AG08396 (cell line): ENCODE results near the gene CDR2L.

Experiments used
- DNase-seq: peaks from one replicate; pipeline ENCODE4 v3.0.0; 2012; ENCODE audit warnings: low spot score, mixed read lengths

CDR2L gene

GRCh38 chr17:74987418-74987908 is at the start of gene CDR2L:
Gene CDR2L (plus strand): TSS chr17:74987632. CDS start chr17:74988044, 412 bp downstream.
- DNase-seq = peak; percentile 98

GRCh38 chr17:74938194-74938950 is 49.1 kb upstream of the CDR2L start:
- DNase-seq = no peak

GRCh38 chr17:74939534-74939933 is 47.9 kb upstream of the CDR2L start:
- no peak for DNase-seq

- DNase-seq = no peak
These were observed 46.2 kb upstream of the CDR2L start for GRCh38 chr17:74941128-74941725.

GRCh38 chr17:74943808-74944522 is 43.5 kb upstream of the CDR2L start:
- DNase-seq = no peak

- no peak for DNase-seq
These were observed 41.9 kb upstream of the CDR2L start for GRCh38 chr17:74945543-74945942.

GRCh38 chr17:74946641-74947040 is 40.8 kb upstream of the CDR2L start:
- no peak for DNase-seq

GRCh38 chr17:74947041-74947754 is 40.2 kb upstream of the CDR2L start:
- DNase-seq = no peak

- no peak for DNase-seq
These were observed 37.8 kb upstream of the CDR2L start for GRCh38 chr17:74949455-74950115.

- no peak for DNase-seq
These were observed 37.2 kb upstream of the CDR2L start for GRCh38 chr17:74950207-74950606.

GRCh38 chr17:74951065-74951464 is 36.4 kb upstream of the CDR2L start:
- no peak for DNase-seq

- no peak for DNase-seq
These were observed 35.6 kb upstream of the CDR2L start for GRCh38 chr17:74951680-74952421.

GRCh38 chr17:74952431-74953133 is 34.9 kb upstream of the CDR2L start:
- DNase-seq = no peak

GRCh38 chr17:74953134-74953687 is 34.2 kb upstream of the CDR2L start:
- DNase-seq = no peak

- no peak for DNase-seq
These were observed 33.3 kb upstream of the CDR2L start for GRCh38 chr17:74954115-74954514.

GRCh38 chr17:74954665-74955421 is 32.6 kb upstream of the CDR2L start:
- DNase-seq = no peak

GRCh38 chr17:74956093-74956492 is 31.3 kb upstream of the CDR2L start:
- no peak for DNase-seq

- peak; percentile 89 for DNase-seq
These were observed 29.3 kb upstream of the CDR2L start for GRCh38 chr17:74957935-74958740.
